Duodenal mucosa (tissue), 2 donors: ENCODE data around the gene ZC3H4.
A peak's percentile ranks its signal among the peaks of the same experiment; 100 is the strongest.

ENCODE experiments used
- H3K27ac ChIP-seq: one replicate; pipeline ENCODE4 v1.7.0; 2013; ENCODE audit warnings: low read depth, low read length
- H3K27me3 ChIP-seq, 2 donors: one replicate each; pipeline ENCODE4 v1.7.0; 2013; ENCODE audit warnings: low read length in 2 of 2, control low read depth in 1 of 2; ENCODE audit not compliant: insufficient read depth in 2 of 2, control insufficient read depth in 1 of 2
- H3K36me3 ChIP-seq, 2 donors: one replicate each; pipeline ENCODE4 v1.7.0; 2013; ENCODE audit warnings: low read length in 2 of 2, control low read depth in 1 of 2; ENCODE audit not compliant: insufficient read depth in 2 of 2, control insufficient read depth in 1 of 2
- H3K4me1 ChIP-seq, 2 donors: one replicate each; pipeline ENCODE4 v1.7.0; 2013; ENCODE audit warnings: low read length in 2 of 2, control low read depth in 1 of 2; ENCODE audit not compliant: insufficient read depth in 2 of 2, control insufficient read depth in 1 of 2
- H3K4me3 ChIP-seq, 2 donors: one replicate each; pipeline ENCODE4 v1.7.0; 2013; ENCODE audit warnings: low read length in 2 of 2, low read depth in 1 of 2
- H3K9ac ChIP-seq, 2 donors: one replicate each; pipeline ENCODE4 v1.7.0; 2013; ENCODE audit warnings: low read length in 2 of 2, low read depth in 1 of 2
- H3K9me3 ChIP-seq, 2 donors: one replicate each; pipeline ENCODE4 v1.7.0; 2013; ENCODE audit warnings: low read length in 2 of 2, control low read depth in 1 of 2; ENCODE audit not compliant: control insufficient read depth in 1 of 2

ZC3H4 gene

DNA sequence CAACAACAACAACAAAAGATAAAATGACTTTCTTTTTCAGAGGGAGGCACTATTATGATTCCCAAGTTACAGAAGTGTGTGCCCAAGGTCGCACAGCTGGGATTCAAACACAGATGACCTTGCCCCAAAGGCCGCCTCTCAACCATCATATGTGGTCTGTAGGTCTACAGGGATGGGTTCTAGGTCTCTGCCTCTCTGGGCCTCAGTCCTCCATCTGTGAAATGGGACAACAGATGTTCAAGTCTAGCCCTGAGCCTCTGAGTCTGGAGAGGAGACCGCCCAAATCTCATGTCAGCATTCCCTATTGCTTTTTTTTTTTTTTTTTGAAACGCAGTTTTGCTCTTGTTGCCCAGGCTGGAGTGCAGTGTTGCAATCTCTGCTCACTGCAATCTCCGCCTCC lies 89.1 kb downstream of the ZC3H4 start:
- Histone ChIP-seq H3K4me1 (peaks cover 4% of the 10 kb centered on the region in 2 donors), H3K9ac (no peak overlapping the region), H3K27me3 (peaks cover 47 to 64% of the 10 kb centered on the region in 2 donors), H3K9me3 (no peaks in the 10 kb centered on the region), H3K27ac (no peak overlapping the region), H3K36me3 (no peaks in the 10 kb centered on the region), H3K4me3 (no peak overlapping the region)

DNA sequence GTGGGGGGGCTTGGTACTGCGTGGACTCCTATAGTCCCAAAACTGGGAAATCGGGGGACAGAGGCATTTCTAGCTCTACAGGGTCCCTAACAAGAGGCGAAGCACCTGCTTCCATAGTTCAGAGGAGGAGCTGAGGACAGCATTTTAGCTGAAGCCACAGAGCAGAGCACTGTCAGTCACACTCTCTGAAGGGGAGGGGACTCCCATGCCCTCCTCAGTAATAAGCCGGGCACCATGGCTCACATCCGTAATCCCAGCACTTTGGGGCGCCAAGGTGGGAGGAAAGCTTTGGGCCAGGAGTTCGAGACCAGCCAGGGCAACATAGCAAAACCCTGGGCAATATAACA lies 90.2 kb downstream of the ZC3H4 start:
- Histone ChIP-seq H3K4me3 (no peak overlapping the region), H3K36me3 (no peaks in the 10 kb centered on the region), H3K4me1 (peaks cover 4% of the 10 kb centered on the region in 2 donors), H3K27me3 (peaks cover 50 to 67% of the 10 kb centered on the region in 2 donors), H3K9ac (no peak overlapping the region), H3K27ac (no peak overlapping the region), H3K9me3 (no peaks in the 10 kb centered on the region)

DNA sequence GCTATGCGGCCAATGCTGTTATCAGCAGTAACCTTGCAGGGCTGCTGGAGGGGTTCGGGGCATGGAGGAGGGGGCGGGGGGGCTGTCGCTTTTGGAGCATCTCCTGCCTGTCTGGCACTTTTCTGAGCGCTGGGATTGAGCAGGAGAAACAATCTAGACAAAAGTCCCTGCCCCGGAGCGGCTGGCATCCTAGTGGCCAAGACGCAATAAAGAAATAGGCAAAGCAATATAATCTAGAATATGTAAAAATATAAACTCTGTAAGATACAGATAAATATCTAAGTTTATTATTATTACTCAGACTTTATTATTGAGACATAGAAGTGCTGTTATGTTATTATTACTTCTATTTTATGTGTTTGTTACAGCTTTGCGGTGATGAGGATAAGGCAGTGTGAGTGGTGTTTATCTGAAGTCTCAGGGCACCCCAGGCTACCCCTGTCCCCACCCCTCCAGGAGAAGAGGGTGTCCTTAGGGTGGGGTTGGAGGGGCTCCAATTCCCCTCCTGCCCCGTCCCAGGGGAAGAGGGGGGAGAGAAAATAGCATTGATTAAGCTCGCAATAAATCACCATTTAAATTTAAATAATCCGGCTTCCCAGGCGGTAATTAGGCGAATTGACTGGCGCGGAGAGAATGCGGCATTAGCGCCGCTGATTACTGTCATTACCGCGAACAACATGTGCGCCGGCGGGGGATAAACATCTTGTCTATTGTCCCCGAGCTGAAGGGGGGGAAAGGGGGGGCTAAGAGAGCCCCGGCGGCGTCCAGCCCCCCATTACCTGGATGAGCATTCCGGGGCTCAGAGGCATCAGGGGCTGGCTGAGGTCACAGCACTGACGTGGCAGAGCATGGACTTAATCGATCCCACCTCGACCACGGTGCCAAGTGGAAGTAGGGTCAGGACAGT lies 90.8 kb downstream of the ZC3H4 start:
- Histone ChIP-seq H3K27ac (no peak overlapping the region), H3K27me3 (peaks cover 46 to 60% of the 10 kb centered on the region in 2 donors), H3K4me1 (peaks cover 4% of the 10 kb centered on the region in 2 donors), H3K9me3 (no peaks in the 10 kb centered on the region), H3K9ac (no peak overlapping the region), H3K4me3 (no peak overlapping the region), H3K36me3 (no peaks in the 10 kb centered on the region)

DNA sequence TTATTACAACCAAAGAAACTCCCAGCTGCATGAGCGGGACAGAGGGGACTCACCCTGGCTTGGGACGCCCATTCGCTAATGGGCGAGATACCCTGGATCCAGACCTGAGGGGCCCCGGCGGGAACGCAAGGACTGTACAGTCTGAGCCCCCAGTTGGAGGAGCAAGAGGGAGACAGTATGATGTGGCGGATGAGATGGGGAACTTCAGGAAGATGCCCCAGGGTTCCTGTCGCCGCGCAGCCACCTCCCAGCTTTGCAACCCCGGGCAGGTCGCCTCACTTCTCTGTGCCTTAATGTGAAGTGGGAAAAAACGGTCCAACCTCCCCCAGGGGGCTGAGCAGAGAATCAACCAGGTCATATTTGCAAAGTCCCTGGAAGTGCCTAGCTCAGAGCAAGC lies 91.4 kb downstream of the ZC3H4 start:
- Histone ChIP-seq H3K27me3 (peaks cover 44 to 57% of the 10 kb centered on the region in 2 donors), H3K27ac (no peak overlapping the region), H3K36me3 (no peaks in the 10 kb centered on the region), H3K9me3 (no peaks in the 10 kb centered on the region), H3K9ac (no peak overlapping the region), H3K4me3 (no peak overlapping the region), H3K4me1 (peaks cover 4% of the 10 kb centered on the region in 2 donors)

DNA sequence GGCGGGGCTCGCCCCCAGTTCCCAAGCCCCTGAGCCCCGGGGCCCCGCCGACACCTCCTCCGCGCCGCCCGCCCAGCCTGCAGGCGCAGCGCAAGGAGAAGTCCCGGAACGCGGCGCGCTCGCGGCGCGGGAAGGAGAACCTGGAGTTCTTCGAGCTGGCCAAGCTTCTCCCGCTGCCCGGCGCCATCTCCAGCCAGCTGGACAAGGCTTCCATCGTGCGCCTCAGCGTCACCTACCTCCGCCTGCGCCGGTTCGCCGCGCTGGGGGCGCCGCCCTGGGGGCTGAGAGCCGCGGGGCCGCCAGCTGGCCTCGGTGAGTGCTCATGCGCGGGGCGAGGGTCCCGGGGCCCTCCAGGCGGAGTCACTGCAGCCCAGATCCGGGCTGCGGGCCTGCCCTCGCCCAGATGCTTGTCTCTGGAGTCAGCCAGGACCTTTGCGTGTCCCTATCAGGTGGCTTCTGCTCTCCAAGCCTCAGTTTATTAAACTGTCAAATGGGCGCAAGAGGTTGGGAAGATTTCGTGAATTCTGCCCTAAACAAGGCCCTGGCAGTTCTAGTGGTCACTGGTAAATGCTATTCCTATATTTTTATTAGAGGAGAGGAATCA lies 91.9 kb downstream of the ZC3H4 start:
- no peak overlapping the region for H3K4me3 ChIP-seq
- H3K9me3 ChIP-seq, result no peaks in the 10 kb centered on the region
- no peaks in the 10 kb centered on the region for H3K36me3 ChIP-seq
- H3K4me1 ChIP-seq, result peaks cover 4% of the 10 kb centered on the region in 2 donors
- H3K27ac ChIP-seq, result no peak overlapping the region
- no peak overlapping the region for H3K9ac ChIP-seq
- H3K27me3 ChIP-seq, result peaks cover 44 to 57% of the 10 kb centered on the region in 2 donors

DNA sequence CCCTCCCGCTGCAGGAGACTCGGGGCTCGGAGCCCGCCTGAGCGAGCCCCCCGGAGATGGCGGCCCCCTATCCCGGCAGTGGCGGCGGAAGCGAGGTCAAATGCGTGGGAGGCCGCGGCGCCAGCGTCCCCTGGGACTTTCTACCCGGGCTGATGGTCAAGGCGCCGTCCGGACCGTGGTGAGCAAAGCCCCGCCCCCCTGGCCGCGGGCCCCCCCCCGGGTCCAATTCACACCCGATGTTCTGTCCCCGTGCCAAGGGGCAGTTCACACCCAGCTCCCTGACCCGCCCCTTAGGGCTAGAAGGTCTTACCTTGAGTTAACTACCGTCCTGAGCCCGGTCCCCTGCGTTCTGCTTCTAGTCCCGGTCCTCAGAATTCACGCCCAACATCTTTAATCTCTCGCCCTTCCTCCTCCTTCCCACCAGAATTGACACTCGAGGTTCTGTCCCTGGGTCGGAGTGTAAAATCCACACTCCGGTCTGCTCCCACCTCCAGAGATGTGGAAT lies 92.5 kb downstream of the ZC3H4 start:
- Histone ChIP-seq H3K9ac (no peak overlapping the region), H3K27me3 (peaks cover 40 to 54% of the 10 kb centered on the region in 2 donors), H3K36me3 (no peaks in the 10 kb centered on the region), H3K4me1 (peaks cover 4% of the 10 kb centered on the region in 2 donors), H3K4me3 (peak overlapping the region in 1 of 2 donors; percentile 29), H3K27ac (no peak overlapping the region), H3K9me3 (no peaks in the 10 kb centered on the region)

DNA sequence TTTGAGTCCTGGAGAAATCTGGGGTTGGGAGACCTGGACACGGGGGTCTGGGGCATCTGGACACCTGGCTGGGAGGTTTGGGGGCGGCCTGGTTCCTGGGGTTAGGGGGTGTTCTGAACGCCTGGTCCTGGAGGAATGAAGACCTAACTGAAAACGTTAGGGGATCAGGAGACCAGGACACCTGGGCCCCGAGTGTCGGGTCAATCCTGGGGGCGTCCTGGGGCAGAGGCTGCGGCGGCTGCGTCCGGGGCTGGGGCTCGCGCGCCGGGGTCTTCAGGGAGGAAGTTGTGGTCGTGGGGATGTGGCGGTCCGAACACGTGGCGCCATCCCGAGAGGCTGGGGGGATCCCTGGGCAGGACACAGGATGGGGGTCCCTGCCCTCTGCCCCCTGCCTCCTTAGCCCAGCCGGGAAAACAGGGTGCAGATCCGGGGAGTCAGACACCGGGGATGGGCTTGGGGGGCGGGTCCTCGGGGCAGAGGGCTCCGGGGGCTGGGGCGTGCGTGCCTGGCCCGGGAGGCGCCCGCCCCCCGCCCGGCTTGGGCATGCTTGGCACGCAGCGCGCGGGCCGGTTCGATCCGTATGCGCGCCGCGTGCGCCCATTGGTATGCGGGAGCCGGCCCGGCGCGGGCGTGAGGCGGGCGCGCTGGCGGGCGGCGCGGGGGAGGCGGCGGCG lies 93.3 kb downstream of the ZC3H4 start:
- Histone ChIP-seq H3K36me3 (no peaks in the 10 kb centered on the region), H3K4me3 (no peak overlapping the region), H3K9ac (no peak overlapping the region), H3K4me1 (peaks cover 4% of the 10 kb centered on the region in 2 donors), H3K27ac (no peak overlapping the region), H3K27me3 (peaks cover 40 to 54% of the 10 kb centered on the region in 2 donors), H3K9me3 (no peaks in the 10 kb centered on the region)

DNA sequence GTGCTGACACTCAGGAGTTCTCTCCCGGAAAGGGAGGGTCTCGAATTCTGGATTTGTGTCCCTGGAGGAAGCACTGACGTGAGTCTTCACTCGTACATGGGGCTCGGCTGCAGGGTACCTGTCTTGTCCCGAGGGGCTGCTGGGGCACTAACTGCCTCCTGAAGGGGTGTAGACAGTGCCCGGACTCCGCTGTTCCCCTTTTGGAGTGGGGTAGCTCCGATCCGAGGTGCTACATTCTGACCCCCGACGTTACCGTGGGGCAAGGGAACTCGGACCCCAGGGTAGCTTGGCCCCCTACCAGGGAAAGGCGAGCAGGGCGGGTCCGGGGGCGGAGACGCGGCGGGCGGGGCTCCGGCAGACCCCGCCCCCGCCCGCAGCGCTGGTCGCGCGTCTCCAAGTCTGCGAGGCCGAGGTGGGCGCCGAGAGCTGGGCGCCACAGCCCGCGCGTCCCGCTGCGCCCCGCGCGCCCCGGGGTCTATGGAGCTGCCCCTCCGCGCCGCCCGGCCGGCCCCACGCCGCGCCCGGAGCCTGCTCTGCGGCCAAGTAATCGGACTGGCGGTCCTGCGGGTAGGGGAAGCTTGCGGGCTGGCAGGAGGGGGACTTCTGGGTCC lies 94.0 kb downstream of the ZC3H4 start, which contains the start of gene NPAS1:
TSS of gene NPAS1 (plus strand) at position 407 of the 611 bp plus-strand sequence. CDS start 1,211 bp downstream, outside the sequence.
- no peak within 1 kb of the TSS for H3K4me3 ChIP-seq
- H3K9ac ChIP-seq, result no peak within 1 kb of the TSS
- H3K36me3 ChIP-seq, result no peaks in the 10 kb centered on the region
- peaks cover 4% of the 10 kb centered on the region in 2 donors for H3K4me1 ChIP-seq
- no peak within 1 kb of the TSS for H3K27ac ChIP-seq
- H3K27me3 ChIP-seq, result peaks cover 39 to 51% of the 10 kb centered on the region in 2 donors
- no peaks in the 10 kb centered on the region for H3K9me3 ChIP-seq

DNA sequence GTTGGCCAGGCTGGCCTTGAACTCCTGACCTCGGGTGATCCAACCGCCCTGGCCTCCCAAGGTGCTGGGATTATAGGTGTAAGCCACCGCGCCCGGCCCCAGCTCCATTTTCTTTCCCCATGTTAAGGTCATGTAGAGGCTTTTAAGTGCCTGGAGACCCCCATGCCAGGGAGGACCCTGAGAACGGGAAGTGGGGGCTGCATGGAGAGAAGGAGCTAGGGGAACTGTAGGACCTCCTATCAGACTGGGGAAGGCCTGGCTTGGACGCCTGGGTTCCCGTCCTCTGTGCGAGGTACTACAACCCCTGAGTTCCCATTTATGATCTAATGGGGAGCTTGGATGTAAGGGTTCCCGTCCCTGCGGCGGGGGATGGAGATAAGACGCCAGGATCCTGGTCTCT lies 94.7 kb downstream of the ZC3H4 start:
- H3K9ac ChIP-seq, result no peak overlapping the region
- no peak overlapping the region for H3K4me3 ChIP-seq
- H3K36me3 ChIP-seq, result no peaks in the 10 kb centered on the region
- peaks cover 36 to 47% of the 10 kb centered on the region in 2 donors for H3K27me3 ChIP-seq
- no peak overlapping the region for H3K27ac ChIP-seq
- no peaks in the 10 kb centered on the region for H3K9me3 ChIP-seq
- peaks cover 4% of the 10 kb centered on the region in 2 donors for H3K4me1 ChIP-seq
